NCI-H446 (cell line): ENCODE results near the gene ACOX3.
"Not testable (repeated sequence)": the region's sequence is repeated elsewhere in the genome, so short reads cannot be mapped to it uniquely, and the experiment has no call there.

Experiments used
- DNase-seq, 2 experiments: peaks; one replicate each; lab custom pipeline; 2025; lab: John Stamatoyannopoulos, UW

ACOX3 gene

DNA sequence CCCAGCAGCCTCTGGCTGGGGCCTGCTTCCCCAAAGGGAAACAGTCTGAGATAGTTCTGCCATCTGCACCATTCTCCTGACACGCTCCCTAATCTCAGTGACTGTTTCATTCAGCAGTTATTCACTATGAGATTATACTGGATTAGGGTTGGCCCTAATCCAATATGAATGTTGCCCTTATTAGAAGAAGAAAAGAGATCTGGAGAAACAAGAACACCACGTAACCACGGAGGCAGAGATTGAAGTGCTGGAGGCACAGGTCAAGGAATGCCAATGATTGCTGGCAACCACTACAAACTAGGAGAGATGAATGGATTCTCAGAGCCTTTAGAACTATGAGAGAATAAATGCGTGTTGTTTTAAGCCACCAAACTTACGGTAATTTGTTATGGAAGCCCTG is 7.4 kb downstream of the ACOX3 start:
- DNase-seq = no peak

GRCh38 chr4:8431553-8431952 is 9.0 kb downstream of the ACOX3 start:
- DNase-seq = no peak

DNA sequence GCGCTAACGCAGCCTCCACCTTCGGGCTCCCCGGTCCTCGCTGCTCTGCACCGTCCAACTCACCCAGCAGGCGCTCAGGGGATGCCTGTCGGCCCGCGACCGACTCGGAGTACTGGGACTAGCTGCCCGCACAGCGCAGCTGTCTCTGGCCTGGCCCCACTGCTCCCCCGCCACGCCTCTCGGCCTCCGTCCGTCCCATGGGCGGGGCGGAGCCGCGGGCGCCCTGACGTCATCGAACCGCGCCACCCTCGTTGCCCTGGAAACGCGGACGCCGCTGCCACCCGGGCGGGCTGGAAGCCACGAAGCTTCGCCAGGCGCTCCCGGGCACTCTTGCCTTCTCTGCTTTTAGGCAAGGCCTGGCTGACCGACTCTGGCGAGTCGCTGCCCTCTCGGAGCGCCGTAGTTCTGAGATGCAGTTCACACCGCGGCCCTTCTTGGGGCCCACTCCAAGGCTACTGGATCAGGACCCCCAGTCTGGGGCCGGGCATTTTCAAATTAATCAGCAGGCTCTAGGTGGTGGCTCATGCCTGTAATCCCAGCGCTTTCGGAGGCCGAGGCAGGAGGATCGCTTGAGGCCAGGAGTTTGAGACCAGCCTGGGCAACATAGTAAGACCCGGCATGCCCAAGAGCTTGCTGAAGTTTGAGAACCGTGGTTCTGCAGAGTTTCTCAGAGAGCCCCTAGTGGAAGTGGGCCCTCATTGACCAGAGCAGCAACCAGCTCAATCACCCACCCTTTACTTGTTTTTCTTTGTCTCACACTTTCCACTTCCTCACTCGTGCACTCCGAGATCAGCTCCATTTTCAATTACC is 12.0 kb downstream of the ACOX3 start:
- peak; percentile 29 to 83 for DNase-seq

- peak in 1 of 2 experiments; percentile 10 for DNase-seq
Measured at GRCh38 chr4:8427761-8428287, 12.7 kb downstream of the ACOX3 start.

GRCh38 chr4:8427262-8427661 is 13.3 kb downstream of the ACOX3 start:
- no peak for DNase-seq

- DNase-seq = no peak
Measured at GRCh38 chr4:8422786-8423185, 17.7 kb downstream of the ACOX3 start.

- no peak for DNase-seq
Measured at GRCh38 chr4:8422327-8422726, 18.2 kb downstream of the ACOX3 start.

DNA sequence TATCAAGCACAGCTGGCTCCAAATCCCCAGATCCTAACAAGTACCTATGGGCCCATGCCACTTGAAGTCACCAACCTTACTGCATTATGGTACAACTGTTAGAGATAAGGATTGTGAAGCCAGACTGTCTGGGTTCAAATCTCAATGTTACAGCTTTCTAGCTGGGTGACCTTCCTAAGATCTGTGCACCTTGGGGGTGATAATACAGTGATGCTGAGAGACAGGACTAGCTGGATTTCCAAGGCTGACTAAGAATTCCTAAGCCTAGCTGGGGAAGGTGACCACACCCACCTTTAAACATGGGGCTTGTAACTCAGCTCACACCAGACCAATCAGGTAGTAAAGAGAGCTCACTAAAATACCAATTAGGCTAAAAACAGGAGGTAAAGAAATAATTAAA is 20.4 kb downstream of the ACOX3 start:
- DNase-seq = not testable (repeated sequence)

- no peak for DNase-seq
Measured at GRCh38 chr4:8419222-8420041, 21.1 kb downstream of the ACOX3 start.

DNA sequence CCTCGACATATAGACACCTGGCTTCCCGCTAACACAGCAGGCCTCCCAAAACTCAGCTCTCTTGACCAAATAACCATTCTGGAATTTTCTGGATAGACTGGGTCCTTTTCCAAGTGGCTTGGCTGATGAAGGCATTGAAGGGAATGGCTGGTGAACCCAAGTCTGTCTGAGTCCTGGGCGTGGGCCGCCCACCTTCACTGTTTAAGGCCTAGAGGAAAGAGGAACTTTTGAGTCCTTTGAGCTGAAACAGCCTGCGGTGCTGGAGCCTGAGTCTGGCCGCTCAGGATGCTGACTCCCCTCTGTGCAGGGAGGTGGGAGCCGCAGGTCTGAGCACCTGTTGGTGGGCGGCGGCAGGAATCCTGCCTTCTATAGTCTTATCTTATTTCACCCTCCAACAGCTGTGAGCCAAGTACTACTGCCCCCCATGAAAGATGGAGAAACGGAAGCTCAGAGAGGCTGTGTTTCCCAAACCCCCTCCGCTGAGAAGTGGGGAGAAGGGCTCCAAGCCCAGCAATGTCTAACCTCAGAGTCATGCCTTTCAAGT is 23.4 kb downstream of the ACOX3 start:
- DNase-seq = no peak

- no peak for DNase-seq
Measured at GRCh38 chr4:8414377-8414776, 26.1 kb downstream of the ACOX3 start.

GRCh38 chr4:8412288-8412687 is 28.2 kb downstream of the ACOX3 start:
- no peak for DNase-seq

DNA sequence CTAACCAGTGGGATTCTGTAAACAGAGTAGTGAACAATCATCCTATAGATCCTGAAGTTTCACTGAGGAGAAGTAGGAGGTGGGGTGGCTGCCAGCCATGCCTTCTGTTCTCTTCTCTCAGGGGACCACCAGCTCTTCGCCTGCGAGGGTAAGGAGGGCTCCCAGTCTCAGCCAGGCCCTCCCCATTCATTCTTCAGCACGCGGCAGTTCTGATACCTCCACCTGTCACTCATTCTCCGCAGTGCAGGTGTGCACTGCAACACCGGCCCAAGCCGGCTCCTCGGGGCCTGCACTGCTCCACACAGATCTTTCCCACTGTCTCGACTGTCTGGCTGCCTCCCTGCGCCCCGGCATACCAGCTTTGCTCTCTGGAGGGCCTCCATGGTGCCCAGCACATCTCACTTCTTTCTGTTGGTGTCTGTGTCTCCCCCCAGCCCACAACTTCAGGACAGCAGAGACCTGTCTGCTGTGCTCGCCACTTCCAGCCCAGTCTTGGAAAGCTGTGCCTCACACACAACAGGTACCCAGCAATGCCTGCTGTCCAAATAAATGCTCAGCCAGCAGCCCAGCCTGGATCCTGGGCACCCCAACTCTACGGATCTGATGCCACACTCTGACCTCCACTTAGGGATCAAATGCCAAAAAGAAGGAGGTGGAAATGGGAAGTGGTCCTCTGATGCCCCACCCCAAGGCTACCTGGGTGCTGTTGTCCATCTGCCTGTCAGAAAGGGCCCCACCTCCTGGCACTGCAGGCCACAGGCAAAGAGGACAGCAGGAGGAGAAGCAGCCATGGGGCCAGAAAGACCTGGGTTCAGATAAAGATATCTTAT is 29.0 kb downstream of the ACOX3 start:
- no peak for DNase-seq

GRCh38 chr4:8410641-8411271 is 29.8 kb downstream of the ACOX3 start:
- DNase-seq = peak in 1 of 2 experiments; percentile 6

DNA sequence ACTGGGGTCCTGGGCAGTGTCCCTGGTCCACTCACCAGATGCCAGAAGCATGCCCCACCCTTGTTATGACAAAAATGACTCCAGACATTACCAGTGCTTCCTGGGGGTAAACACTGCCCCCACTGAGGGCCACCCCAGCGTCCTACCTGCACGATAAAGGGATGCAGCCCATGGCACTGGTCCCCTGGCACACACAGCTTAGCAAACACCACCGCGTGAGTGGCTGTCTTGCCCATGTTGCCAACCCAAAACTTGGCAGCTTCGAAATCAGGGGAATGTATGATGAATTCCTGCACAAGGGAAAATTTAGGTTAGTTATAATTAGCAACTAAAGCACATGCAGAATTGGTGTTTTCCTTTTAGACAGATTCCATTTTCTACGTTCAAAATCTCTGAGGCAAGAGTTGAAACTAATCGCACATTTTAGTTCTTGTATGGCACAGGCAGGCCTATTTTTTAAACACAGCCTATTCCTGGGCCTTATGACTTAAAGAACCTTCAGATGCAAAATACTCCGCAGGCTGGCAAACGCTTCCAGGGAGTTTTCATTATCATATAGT is 30.4 kb downstream of the ACOX3 start:
- no peak for DNase-seq

DNA sequence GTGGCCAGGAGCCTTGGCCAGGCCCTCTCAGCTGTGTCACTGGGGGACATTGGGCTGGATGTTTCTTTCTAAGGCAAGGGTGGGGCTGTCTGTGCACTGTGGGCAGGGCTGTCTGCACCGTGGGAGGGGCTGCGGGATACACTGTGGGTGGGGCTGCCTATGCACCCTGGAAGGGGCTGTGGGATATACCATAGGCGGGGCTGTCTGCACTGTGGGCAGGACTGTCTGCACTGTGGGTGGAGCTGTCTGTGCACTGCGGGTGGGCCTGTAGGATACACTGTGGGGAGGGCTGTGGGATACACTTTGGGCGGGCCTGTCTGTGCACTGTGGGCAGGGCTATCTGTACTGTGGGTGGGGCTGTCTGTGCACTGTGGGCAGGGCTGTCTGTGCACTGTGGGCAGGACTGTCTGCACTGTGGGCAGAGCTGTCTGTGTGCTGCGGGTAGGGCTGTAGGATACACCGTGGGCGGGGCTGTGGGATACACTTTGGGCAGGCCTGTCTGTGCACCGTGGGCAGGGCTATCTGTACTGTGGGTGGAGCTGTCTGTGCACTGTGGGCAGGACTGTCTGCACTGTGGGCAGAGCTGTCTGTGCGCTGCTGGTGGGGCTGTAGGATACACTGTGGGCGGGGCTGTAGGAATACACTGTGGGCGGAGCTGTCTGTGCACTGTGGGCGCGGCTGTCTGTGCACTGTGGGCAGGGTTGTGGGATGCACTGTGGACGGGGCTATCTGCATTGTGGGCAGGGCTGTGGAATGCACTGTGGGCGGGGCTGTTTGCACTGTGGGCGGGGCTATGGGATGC is 31.1 kb downstream of the ACOX3 start:
- no peak for DNase-seq

DNA sequence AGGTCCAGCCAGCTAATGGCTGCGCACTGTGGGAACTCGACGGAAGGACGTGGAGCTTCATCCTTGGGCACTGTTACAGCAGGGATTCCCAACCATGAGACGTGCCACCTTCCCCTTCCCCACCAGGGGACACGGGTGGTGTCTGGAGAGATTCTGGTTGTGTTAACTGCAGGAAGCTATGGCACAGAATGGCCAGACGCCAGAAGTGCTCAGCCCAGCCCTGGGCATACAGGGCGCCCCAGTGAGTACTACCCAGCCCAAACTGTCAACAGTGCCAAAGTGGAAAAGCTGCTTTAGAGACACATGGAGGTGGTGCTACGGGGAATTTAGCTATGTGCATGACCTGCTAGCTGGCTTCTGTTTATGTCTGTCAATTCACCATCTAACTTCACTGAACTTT is 32.8 kb downstream of the ACOX3 start:
- DNase-seq = no peak

GRCh38 chr4:8407316-8407715 is 33.2 kb downstream of the ACOX3 start:
- DNase-seq = no peak

DNA sequence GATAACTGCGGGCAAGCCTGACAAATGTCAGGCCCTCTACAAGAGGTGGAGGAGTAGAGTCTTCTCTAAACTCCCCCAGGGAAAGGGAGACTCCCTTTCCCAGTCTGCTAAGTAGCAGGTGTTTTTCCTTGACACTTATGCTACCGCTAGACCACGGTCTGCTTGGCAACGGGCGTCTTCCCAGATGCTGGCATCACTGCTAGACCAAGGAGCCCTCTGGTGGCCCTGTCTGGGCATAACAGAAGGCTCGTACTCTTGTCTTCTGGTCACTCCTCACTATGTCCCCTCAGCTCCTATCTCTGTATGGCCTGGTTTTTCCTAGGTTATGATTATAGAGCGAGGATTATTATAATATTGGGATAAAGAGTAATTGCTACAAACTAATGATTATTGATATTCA is 33.6 kb downstream of the ACOX3 start:
- DNase-seq = peak in 1 of 2 experiments; percentile 9

DNA sequence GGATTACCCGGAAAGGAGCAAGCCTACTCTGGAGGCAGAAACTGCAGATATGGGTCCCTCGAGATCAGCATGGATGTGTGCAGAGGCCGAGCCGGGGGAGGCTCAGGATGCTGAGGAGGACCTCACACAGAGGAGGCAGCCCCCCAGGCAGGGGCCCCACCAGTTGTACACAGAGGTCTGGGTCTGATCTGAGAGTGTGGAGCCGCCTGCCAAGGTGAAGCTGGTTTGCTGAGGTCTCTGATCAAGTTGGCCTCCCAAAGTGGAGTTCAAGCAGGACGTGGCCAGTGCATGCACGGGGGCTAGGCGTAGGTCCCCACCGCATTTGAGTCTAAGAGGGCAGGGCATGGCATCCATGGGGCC is 35.0 kb downstream of the ACOX3 start:
- DNase-seq = no peak
